ENCODE results near the gene TMCO4. TPM values are rescaled to one million over a fixed set of nuclear protein-coding genes. Genes with fewer than 3 reads are reported as not detected.
"Not testable (repeated sequence)": the region's sequence is repeated elsewhere in the genome, so short reads cannot be mapped to it uniquely, and the experiment has no call there.

Gene TMCO4
- total RNA-seq, 6 experiments from 2014 or later: 6.4 to 13.5 (median 9.8) TPM

DNA sequence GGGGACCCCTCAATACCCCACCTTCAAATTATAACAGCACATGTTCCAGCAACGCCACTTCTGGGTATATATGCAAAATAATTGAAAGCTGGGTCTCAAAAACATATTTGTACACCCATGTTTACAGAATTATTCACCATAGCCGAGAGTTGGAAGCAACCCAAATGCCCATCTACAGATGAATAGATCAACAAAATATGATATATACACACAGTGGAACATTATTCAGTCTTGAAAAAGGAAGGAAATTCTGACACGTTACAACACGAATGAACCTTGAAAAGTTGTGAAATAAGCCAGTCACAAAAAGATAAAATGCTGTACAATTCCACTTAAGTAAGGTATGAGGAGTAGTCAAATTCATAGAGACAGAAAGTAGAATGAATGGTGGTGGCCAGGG lies 5.1 kb downstream of the TMCO4 start:
- no peak for TF ChIP-seq POLR2A (IDR thresholded peaks at IDR 0.05)
- TF ChIP-seq, protein P1, sequence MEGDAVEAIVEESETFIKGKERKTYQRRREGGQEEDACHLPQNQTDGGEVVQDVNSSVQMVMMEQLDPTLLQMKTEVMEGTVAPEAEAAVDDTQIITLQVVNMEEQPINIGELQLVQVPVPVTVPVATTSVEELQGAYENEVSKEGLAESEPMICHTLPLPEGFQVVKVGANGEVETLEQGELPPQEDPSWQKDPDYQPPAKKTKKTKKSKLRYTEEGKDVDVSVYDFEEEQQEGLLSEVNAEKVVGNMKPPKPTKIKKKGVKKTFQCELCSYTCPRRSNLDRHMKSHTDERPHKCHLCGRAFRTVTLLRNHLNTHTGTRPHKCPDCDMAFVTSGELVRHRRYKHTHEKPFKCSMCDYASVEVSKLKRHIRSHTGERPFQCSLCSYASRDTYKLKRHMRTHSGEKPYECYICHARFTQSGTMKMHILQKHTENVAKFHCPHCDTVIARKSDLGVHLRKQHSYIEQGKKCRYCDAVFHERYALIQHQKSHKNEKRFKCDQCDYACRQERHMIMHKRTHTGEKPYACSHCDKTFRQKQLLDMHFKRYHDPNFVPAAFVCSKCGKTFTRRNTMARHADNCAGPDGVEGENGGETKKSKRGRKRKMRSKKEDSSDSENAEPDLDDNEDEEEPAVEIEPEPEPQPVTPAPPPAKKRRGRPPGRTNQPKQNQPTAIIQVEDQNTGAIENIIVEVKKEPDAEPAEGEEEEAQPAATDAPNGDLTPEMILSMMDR (IDR thresholded peaks at IDR 0.05): no peak
- DNase-seq (no peak), ATAC-seq (no peak)
- H3K27me3 ChIP-seq: no peaks in the 10 kb centered on the region
- intact Hi-C loops (cut with DNase I): no loop called here
- H3K4me1 ChIP-seq: peaks cover 0 to 8% (median 3%) of the 10 kb centered on the region in 4 donors
- 73% methylated on average over 4 of the region's 4 CpGs for WGBS (ENCODE audit: insufficient coverage, low coverage, low lambda C conversion rate, missing lambda C conversion rate)
- no peaks in the 10 kb centered on the region for H3K9me3 ChIP-seq
- no peak overlapping the region for H3K27ac ChIP-seq
- H3K36me3 ChIP-seq: peaks cover 0 to 4% (median 0%) of the 10 kb centered on the region in 4 donors
- no peak overlapping the region for H3K4me3 ChIP-seq

DNA sequence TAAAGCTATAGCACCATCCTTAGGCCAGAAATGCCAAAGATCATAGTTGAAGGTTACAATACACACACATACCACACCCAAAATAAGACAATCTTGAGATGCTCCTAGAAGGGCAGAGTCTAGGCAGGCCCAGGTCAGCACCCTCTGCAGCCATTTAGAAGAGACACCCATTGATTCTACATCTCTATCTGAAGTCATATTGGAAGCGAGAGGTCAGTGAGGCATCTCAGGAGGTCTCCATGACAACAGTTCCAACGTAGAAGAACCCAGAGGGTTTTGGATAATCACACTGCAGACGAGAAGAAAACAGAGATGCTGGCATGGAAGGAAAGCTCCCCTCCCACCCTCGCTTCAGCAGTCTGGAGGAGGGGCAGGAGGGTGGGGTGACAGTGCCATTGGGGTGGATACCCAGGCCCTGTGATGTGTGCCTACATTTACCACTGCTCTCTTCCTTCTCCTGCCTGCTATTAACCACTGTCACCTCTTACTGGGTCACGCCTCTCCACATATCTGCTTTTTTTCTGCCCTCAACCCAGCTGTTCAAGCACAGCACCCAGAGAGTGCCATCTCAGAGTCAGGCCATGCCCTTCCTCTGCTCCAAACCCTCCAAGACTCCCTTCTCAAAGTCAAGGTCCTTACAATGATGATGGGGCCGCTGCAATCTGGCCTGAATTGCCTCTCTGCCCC lies 6.2 kb downstream of the TMCO4 start:
- Histone ChIP-seq H3K27me3 (no peaks in the 10 kb centered on the region), H3K27ac (no peak overlapping the region), H3K9me3 (no peaks in the 10 kb centered on the region), H3K36me3 (peaks cover 0 to 4% (median 0%) of the 10 kb centered on the region in 4 donors), H3K4me3 (no peak overlapping the region), H3K4me1 (peaks cover 0 to under 1% (median 0%) of the 10 kb centered on the region in 4 donors)
- no peak for ATAC-seq
- 77% methylated on average over 3 of the region's 6 CpGs for WGBS (ENCODE audit: insufficient coverage, low coverage, low lambda C conversion rate, missing lambda C conversion rate)
- intact Hi-C loops (cut with DNase I): no loop called here
- DNase-seq: no peak
- TF ChIP-seq POLR2A (IDR thresholded peaks at IDR 0.05): no peak
- TF ChIP-seq, protein P1 (IDR thresholded peaks at IDR 0.05): no peak

DNA sequence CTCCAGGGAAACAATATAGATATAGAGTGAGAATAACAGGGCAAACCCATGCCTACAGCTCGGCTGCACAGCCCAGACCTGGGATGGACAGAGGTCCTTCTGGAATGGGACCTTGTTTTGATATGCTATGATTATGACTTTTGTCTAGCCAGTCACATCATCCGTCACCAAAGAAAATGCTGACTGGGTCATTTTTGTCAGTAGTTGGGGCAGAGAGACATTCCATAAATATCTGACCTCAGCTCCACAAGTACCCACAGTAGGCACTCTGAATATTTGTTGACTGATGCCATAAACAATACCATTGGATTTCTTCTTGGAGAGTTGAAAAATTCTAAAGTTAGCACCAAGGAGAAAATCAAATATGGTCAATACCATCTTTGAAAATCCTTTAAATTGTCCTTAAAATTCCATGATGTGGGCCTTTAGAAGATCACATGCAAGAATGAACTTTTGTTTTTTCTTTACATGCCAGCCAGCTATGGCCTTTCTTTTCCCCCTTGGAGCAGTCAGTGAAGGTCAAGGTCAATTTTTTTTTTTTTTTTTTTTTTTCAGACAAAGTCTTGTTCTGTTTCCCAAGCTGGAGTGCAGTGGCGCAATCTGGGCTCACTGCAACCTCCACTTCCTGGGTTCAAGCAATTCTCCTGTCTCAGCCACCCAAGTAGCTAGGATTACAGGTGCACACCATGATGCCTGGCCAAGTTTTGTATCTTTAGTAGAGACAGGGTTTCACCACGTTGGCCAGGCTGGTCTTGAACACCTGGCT lies 7.3 kb downstream of the TMCO4 start:
- Histone ChIP-seq H3K27me3 (no peaks in the 10 kb centered on the region), H3K9me3 (no peaks in the 10 kb centered on the region), H3K4me3 (no peak overlapping the region), H3K4me1 (no peaks in the 10 kb centered on the region), H3K36me3 (peaks cover 0 to 4% (median 0%) of the 10 kb centered on the region in 4 donors), H3K27ac (no peak overlapping the region)
- ATAC-seq (no peak), DNase-seq (no peak)
- TF ChIP-seq, protein P1 (IDR thresholded peaks at IDR 0.05): no peak
- TF ChIP-seq POLR2A (IDR thresholded peaks at IDR 0.05): no peak
- intact Hi-C loops (cut with DNase I): no loop called here
- 96% methylated on average over 3 of the region's 4 CpGs for WGBS (ENCODE audit: insufficient coverage, low coverage, low lambda C conversion rate, missing lambda C conversion rate)

DNA sequence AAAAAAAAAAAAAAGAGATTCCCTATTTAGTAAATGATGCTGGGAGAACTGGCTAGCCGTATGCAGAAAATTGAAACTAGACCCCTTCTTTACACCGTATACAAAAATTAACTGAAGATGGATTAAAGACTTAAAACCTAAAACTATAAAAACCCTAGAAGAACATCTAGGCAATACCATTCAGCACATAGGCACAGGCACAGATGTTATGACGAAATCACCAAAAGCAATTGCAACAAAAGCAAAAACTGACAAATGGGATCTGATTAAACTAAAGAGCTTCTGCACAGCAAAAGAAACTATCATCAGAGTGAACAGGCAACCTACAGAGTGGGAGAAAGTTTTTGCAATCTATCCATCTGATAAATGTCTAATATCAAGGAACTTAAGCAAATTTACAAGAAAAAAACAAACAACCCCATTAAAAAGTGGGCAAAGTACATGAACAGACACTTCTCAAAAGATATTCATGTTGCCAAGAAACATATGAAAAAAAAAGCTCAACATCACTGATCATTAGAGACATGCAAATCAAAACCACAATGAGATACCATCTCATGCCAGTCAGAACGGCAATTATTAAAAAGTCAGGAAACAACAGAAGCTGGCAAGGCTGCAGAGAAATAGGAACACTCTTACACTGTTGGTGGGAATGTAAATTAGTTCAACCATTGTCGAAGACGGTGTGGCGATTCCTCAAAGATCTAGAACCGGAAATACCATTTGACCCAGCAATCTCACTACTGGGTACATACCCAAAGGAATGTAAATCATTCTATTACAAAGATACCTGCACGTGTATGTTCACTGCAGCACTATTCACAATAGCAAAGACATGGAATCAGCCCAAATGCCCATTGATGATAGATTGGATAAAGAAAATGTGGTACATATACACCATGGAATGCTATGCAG lies 9.4 kb downstream of the TMCO4 start:
- H3K27me3 ChIP-seq; intact Hi-C loops (cut with DNase I); H3K27ac ChIP-seq; DNase-seq; H3K9me3 ChIP-seq; H3K4me1 ChIP-seq; ATAC-seq; H3K4me3 ChIP-seq: not testable (repeated sequence)
- 76% methylated on average over 9 of the region's 9 CpGs for WGBS (ENCODE audit: insufficient coverage, low coverage, low lambda C conversion rate, missing lambda C conversion rate)
- H3K36me3 ChIP-seq: peaks cover 0 to 19% (median 4%) of the 10 kb centered on the region in 4 donors

Measured in right lobe of liver (tissue), 6 donors.